HepG2 (cell line): Measurements from ENCODE around the gene C1S. TPM values are rescaled to one million over a fixed set of nuclear protein-coding genes. Genes with fewer than 3 reads are reported as not detected.

Experiments used
- CHD4 ChIP-seq: fragments of 200-600 bp; sonication (generic); IDR thresholded peaks from 2 replicates; pipeline ENCODE4 v1.7.0; 2017; ENCODE audit warnings: mild to moderate bottlenecking, low read length, borderline replicate concordance
- FOXJ3 ChIP-seq: sonication (generic); formaldehyde crosslinking; IDR thresholded peaks from 2 replicates; pipeline ENCODE4 v1.4.0; 2020; ENCODE audit warnings: missing genetic modification reagents, mild to moderate bottlenecking, borderline replicate concordance
- GATAD1 ChIP-seq: IDR thresholded peaks from 2 replicates; pipeline ENCODE4 v1.6.1; 2016; ENCODE audit warnings: missing genetic modification reagents, missing compliant biosample characterization
- HOXD1 ChIP-seq: sonication (generic); formaldehyde crosslinking; IDR thresholded peaks from 2 replicates; pipeline ENCODE4 v1.5.0; 2020; ENCODE audit warnings: missing genetic modification reagents
- KDM3A ChIP-seq: IDR thresholded peaks from 2 replicates; pipeline ENCODE4 v1.6.1; 2018; ENCODE audit warnings: low read depth, missing compliant biosample characterization
- KDM5A ChIP-seq: fragments of 200-600 bp; sonication (generic); IDR thresholded peaks from 2 replicates; pipeline ENCODE4 v1.7.0; 2018; ENCODE audit warnings: antibody characterized with exemption, mild to moderate bottlenecking, low read length, borderline replicate concordance
- MAFG ChIP-seq: sonication (generic); formaldehyde crosslinking; IDR thresholded peaks from 2 replicates; pipeline ENCODE4 v1.5.1; 2020; ENCODE audit warnings: mild to moderate bottlenecking, missing genetic modification reagents
- PRDM10 ChIP-seq: sonication (generic); formaldehyde crosslinking; IDR thresholded peaks from 2 replicates; pipeline ENCODE4 v1.4.0; 2020; ENCODE audit warnings: low read depth, missing genetic modification reagents
- RARG ChIP-seq: sonication (generic); formaldehyde crosslinking; IDR thresholded peaks from 2 replicates; pipeline ENCODE4 v1.4.0; 2020; ENCODE audit warnings: low read depth, mild to moderate bottlenecking, missing genetic modification reagents
- SMAD9 ChIP-seq: sonication (generic); formaldehyde crosslinking; IDR thresholded peaks from 2 replicates; pipeline ENCODE4 v1.5.1; 2020; ENCODE audit warnings: mild to moderate bottlenecking, missing genetic modification reagents
- SP140L ChIP-seq: sonication (generic); formaldehyde crosslinking; IDR thresholded peaks from 2 replicates; pipeline ENCODE4 v1.4.0; 2020; ENCODE audit warnings: missing genetic modification reagents, borderline replicate concordance
- TERF1 ChIP-seq: sonication (generic); formaldehyde crosslinking; IDR thresholded peaks from 2 replicates; pipeline ENCODE4 v1.8.0; 2022; ENCODE audit warnings: mild to moderate bottlenecking, missing genetic modification reagents, moderate library complexity
- ZBTB39 ChIP-seq: sonication (generic); formaldehyde crosslinking; IDR thresholded peaks from 2 replicates; pipeline ENCODE4 v1.5.0; 2020; ENCODE audit warnings: missing genetic modification reagents
- ZNF24 ChIP-seq: fragments of 450-650 bp; IDR thresholded peaks from 2 replicates; pipeline ENCODE4 v1.6.1; 2017; ENCODE audit warnings: antibody characterized with exemption, mild to moderate bottlenecking
- ZNF274 ChIP-seq: sonication (generic); formaldehyde crosslinking; IDR thresholded peaks from 2 replicates; pipeline ENCODE4 v1.5.1; 2020; ENCODE audit warnings: mild to moderate bottlenecking, missing genetic modification reagents
- ZNF296 ChIP-seq: sonication (generic); formaldehyde crosslinking; conservative IDR thresholded peaks from 2 replicates; pipeline ENCODE4 v1.5.0; 2020; ENCODE audit warnings: mild to moderate bottlenecking, missing genetic modification reagents
- ZNF333 ChIP-seq: sonication (generic); formaldehyde crosslinking; IDR thresholded peaks from 2 replicates; pipeline ENCODE4 v1.4.0; 2020; ENCODE audit warnings: mild to moderate bottlenecking, missing genetic modification reagents, borderline replicate concordance
- ZNF629 ChIP-seq: sonication (generic); formaldehyde crosslinking; conservative IDR thresholded peaks from 2 replicates; pipeline ENCODE4 v1.5.0; 2020; ENCODE audit warnings: missing genetic modification reagents
- ZNF761 ChIP-seq: sonication (generic); formaldehyde crosslinking; conservative IDR thresholded peaks from 2 replicates; pipeline ENCODE4 v1.4.0; 2020; ENCODE audit warnings: mild to moderate bottlenecking, missing genetic modification reagents
- ZXDC ChIP-seq: sonication (generic); formaldehyde crosslinking; IDR thresholded peaks from 2 replicates; pipeline ENCODE4 v1.5.0; 2020; ENCODE audit warnings: mild to moderate bottlenecking, missing genetic modification reagents
- polyA plus RNA-seq, 8 experiments: library from polyadenylated mRNA; depleted of rRNA in 3 of 8; stranded (reverse) in 7 of 8; unstranded in 1 of 8; fragments of >200 nt; fragmentation: Illumina TruSeq in 4 of 8; extraction: Trizol in 4 of 8; gene quantifications; 2 replicates each; pipeline versions ENCODE4 v1.2.1 to v1.2.3, GENCODE V29; 2011 to 2016; ENCODE audit warnings: low read depth in 4 of 8, missing spikeins in 1 of 8, mixed read lengths in 1 of 8; ENCODE audit not compliant: insufficient read depth in 1 of 8
- total RNA-seq, 5 experiments: library from RNA; depleted of rRNA; stranded (reverse); fragments of >200 nt; fragmentation: Illumina TruSeq; extraction: Trizol; gene quantifications; 2 replicates each; pipeline ENCODE4 v1.2.3, GENCODE V29; 2016; ENCODE audit warnings: low read depth in 1 of 5

The C1S gene
- total and polyA plus RNA-seq, 2 of the 13 experiments (the other 11 are each of a cell fraction or from before 2014, with no cell fraction given) = 14.5 to 18.2 TPM

GRCh38 chr12:7018350-7019042 is 42.0 kb upstream of the C1S start, which contains the start of gene LPCAT3 (continued):
- TF ChIP-seq ZXDC (no peak), MAFG (CRISPR knock-in tag) (no peak), PRDM10 (CRISPR knock-in tag) (0 out of 2 replicates have a peak, but pooled peaks have one; percentile 35), SP140L (no peak), KDM3A (CRISPR knock-in tag) (peak; percentile 81; the same call in 1 of the 2 replicates), ZNF296 (CRISPR knock-in tag) (no peak), RARG (CRISPR knock-in tag) (no peak), CHD4 (no peak), FOXJ3 (CRISPR knock-in tag) (no peak), ZNF761 (0 out of 2 replicates have a peak, but pooled peaks have one; percentile 72), HOXD1 (CRISPR knock-in tag) (0 out of 2 replicates have a peak, but pooled peaks have one; percentile 32), SMAD9 (CRISPR knock-in tag) (no peak), ZNF629 (no peak), GATAD1 (no peak), TERF1 (CRISPR knock-in tag) (no peak), ZNF274 (CRISPR knock-in tag) (no peak), ZNF333 (CRISPR knock-in tag) (peak; percentile 57; the same call in 1 of the 2 replicates), KDM5A (no peak; the same call in 1 of the 2 replicates), ZNF24 (no peak), ZBTB39 (CRISPR knock-in tag) (no peak; the same call in 1 of the 2 replicates)
